GM19035 (cell line): ENCODE data around the gene ING5.
"Not testable (repeated sequence)": the region's sequence is repeated elsewhere in the genome, so short reads cannot be mapped to it uniquely, and the experiment has no call there.

Experiments
- ATAC-seq: cut with Tn5 transposase; IDR thresholded peaks from one replicate; pipeline ENCODE4 v1.9.1; 2021; ENCODE audit not compliant: unreplicated experiment

Gene ING5

GRCh38 chr2:241755777-241756176, 53.9 kb downstream of the ING5 start:
- no peak for ATAC-seq

DNA sequence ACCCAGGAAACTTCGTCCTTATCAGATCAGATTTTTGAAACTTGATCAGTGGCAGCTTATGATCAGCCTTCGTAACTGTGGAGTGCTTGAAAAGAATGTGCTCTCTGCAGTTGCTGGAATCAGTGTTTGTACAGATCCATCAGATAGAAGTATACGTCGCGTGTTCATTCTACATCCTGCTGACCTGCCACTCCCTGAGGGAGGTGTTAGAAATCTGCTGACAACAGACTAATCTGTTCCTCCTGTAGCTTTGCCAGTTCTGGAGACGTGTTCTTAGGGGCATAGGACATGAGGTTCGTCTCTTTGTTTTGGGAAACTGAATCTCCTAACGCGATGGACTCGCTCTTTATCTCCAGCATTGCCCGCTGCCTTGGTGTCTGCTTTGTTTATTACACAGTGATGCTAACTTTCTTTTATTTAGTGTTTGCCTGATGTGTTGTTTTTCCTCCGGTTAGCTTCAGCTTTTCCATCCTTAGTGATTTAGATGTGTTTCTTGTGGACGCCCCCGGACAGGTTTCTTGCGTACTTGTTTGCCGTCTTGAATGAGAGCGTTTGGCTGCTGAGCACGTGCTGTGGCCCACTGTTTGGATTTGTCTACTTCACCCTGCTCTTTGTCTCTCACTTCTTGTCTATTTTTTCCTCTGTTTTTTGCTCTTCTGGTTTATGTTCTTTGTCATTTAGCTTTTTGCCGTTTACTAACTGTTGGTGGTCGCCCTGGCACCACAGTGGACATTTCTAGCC, 57.4 kb downstream of the ING5 start:
- no peak for ATAC-seq

DNA sequence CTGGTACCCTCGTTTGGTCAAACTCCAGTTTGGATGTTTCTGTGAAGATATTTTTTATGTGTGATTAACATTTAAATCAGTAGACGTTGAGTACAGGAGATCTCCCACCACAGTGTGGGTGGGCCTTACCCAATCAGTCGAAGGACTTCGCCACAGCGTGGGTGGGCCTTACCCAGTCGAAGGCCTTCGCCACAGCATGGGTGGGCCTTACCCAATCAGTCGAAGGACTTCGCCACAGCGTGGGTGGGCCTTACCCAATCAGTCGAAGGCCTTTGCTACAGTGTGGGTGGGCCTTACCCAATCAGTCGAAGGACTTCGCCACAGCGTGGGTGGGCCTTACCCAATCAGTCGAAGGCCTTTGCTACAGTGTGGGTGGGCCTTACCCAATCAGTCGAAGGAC, 58.1 kb downstream of the ING5 start:
- not testable (repeated sequence) for ATAC-seq

DNA sequence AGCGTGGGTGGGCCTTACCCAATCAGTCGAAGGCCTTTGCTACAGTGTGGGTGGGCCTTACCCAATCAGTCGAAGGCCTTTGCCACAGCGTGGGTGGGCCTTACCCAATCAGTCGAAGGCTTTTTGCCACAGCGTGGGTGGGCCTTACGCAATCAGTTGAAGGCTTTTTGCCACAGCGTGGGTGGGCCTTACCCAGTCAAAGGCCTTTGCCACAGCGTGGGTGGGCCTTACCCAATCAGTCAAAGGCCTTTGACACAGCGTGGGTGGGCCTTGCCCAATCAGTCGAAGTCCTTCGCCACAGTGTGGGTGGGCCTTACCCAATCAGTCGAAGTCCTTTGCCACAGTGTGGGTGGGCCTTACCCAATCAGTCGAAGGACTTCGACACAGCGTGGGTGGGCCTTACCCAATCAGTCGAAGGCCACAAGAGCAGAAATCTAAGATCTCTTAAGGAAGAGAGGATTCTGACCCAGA, 58.5 kb downstream of the ING5 start:
- ATAC-seq: no peak

DNA sequence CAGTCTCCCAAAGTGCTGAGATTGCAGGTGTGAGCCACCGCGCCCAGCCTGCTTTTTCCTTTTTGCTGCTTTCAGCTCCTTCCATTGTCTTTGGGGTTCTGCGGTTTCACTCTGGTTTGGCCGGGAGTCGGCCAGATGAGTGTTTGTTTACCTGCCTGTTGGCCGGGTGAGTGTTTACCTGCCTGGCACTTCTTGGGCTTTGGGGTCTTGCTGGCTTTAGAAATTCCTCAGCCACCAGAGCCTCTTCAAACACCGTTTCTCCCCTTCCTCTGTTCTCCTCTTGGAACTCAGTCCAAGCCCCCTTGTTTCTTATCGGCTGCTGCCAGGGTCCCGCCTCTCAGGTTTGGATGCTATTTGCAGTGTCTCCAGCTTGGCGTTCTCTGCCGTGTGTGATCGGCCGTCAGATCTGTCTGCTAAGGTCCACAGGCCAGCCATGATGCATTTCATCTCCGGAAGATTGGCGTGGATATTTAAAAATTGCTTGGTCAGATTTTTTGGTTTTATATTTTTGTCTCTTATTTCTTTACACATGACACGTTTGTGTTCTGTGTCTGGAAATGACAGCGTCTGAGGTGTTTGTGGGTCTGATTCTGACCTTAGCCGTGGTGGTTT, 60.6 kb downstream of the ING5 start:
- no peak for ATAC-seq

DNA sequence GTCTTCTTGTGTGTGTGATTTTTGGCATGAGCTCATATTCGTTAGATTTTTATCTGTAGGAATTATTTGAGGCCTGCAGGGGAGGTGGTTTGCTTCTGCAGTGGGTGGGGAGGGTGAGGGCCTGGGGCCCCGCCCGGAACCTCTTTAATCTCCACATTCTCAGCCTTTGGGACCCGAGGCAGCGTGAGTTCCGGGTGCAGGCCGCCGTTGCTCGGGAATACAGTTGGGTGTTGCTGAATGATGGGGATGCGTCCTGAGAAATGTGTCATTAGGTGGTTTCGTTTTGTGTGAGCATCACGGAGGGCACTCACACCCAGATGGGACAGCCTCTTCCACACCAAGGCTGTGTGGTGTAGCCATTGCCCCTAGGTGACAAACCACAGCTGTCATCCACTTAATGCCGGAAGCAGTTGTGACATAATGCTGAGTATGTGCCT, 61.1 kb downstream of the ING5 start:
- ATAC-seq: no peak

DNA sequence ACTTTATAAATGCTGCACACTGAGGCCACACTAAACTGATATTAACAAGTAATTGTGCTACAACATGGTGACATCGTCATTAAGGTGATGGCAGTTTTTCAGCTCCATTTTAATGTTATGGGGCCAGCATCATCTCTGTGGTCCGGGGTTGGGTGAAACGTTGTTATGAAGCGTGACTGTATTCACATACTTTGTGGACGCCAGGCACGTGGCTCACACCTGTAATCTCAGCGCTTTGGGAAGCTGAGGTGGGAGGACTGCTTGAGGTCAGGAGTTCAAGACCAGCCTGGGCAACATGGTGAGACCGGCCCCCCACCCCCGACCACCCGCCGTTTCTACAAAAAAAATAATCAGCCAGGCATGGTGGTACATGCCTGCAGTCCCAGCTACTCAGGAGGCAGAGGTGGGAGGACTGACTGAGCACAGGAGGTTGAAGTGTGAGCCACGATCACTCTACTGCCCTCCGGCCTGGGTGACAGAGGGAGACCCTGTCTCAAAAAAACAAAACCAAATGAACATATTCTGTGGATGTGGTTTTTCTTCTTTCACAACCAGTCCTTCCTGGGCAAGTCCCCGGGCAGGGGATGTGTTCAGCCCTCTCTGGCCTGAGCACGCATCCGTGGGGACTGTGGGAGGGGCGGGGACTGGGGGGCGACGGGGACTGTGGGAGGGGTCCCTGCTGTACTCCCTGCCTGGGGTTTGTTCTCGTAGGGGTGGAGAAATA, 61.9 kb downstream of the ING5 start:
- no peak for ATAC-seq

DNA sequence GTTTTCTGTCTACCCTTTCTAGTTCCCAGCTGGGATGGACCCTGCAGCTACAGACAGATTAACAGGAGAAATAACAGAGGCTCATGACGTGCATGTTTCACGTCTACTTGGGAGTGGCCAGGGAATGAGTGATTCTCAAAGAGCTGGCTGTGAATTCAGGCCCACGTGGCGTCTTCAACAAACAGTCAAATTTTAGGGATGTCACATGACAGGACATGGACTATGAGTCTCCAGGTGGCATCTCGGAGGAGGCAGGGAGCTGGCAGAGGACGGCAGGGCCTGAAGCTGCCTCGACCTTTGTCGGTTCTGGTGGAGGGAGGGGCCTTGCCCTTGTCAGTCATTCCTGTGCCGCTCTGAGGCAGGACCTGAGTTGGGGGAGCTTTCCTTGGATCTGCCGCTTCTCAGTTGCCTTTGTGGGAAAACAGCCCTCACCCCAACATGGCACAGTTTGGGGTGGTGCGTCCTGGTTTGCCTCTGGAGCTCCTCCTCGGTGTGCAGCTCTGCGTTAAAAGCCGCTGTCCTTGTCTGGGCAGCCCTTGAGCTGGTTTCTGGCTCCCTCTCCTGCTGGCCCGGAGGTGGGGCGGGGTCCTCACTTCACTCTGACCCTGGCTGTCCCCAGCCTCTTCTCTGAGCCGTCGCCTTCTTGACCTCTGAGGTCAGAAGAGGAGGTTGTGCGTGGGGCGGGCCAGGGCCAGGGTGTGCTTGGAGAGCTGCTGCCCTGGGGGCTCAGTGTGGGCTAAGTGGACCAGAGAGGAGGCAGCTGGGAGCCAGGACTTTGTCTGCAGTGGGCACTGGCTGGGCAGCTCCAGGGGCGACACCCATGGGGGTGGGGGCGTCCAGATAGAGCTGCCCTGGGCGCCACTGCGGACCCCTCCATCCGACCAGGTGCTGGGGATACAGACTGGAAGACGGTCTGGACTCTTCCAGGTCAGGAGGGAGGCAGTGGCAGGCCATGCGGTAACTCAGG, 62.7 kb downstream of the ING5 start:
- no peak for ATAC-seq

DNA sequence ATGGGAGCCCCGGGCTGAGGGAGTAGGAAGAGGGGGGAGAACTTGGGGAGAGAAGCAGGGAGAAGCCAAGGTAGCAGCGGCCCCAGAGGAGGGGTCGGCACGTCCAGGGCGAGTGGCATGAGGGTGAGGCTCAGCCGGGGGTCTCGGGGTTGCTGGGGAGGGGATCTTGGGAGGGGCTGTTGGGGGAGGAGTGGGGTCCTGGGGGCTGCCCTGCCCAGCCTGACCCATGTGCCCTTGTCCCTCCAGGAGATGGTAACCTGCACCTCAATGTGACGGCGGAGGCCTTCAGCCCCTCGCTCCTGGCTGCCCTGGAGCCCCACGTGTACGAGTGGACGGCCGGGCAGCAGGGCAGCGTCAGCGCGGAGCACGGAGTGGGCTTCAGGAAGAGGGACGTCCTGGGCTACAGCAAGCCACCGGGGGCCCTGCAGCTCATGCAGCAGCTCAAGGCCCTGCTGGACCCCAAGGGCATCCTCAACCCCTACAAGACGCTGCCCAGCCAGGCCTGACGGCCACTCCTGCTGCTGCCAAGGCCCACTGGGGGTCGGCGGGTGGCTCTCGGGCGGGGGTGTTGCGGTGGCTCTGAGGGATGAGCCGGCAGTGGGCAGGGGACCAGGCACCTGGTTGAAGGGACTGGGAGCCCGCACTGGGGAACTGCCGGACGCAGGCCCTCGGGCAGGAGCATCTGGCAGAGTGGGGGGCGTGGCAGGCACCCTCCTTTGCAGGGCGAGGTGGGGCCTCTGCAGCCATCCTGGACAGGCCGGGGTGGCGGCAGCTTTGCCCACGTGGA, 65.8 kb downstream of the ING5 start:
- no peak for ATAC-seq

DNA sequence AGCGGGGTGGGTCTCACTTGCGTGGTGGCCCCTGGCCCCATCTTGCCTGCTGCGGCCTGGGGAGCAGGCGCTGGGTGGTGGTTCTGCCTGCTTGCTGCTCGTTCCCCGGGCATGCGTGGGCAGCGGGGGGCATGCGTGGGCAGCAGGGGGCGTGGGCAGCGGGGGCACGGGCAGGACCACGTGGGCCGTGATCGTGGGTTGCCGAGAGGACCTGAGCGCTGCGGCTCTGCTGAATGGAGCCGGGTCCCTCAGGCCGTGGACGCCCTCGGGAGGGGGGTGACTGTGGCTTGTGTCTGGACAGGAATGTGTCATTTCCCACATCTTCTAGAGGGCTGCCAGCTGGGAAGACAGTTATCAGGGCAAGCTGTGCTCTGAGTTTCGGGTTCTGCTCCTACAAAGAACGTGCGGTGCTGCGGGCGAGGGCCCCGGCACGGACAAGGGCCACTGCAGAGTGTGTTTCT, 66.4 kb downstream of the ING5 start:
- ATAC-seq: no peak

GRCh38 chr2:241768850-241769249, 67.0 kb downstream of the ING5 start:
- no peak for ATAC-seq

DNA sequence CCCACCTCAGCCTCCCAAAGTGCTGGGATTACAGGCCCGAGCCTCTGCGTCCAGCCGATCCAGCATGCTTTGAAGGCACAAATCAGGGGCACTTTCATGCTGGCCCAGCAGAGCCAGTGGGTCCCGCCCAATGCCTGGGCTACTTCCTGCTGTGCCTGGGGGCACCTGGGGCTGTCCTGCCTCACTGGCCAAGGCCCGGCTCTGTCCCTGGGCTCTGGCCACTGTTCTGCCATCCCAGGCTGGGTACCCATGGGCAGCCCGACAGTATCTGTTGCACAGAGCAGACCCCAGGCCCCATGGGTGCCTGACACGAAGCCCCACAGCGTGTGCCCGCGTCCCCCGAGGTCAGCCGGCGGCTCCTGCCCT, 68.0 kb downstream of the ING5 start:
- ATAC-seq: no peak

DNA sequence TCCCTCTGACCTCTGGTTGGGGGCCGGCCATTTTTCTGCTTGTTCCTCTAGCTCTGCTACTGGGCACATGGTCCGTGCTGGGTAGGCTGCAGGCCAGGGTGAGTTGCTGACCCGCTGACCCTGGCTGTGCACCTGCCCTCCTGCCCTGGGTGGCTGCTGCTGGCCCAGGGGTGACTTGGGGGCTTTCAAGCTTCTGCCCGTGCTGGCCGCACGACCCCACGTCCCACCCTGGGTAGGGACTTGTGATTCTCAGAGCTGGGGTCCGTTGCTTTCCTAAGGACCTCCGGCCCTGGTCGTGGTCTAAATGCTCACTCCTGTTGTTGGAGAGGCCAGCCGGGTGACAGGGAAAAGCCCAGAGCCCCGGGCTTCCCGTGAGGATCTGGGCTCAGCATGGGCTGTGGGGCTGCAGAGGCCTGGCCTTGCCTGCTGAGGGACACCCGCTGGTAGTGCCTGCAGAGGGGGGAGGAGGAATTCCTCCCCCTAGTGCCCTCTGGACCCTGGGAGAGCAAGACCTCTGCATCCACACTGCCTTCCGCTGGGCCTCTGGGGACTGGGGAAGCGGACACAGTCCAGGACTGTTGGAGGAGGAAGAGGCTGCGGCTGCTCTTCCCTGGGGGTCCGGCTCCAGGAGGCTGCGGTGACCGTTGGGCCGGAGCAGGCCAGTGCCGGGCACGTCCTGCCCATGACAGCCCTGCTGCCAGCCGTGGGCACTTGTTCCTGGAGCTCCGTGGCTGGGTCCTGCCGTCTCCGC, 68.5 kb downstream of the ING5 start:
- no peak for ATAC-seq

DNA sequence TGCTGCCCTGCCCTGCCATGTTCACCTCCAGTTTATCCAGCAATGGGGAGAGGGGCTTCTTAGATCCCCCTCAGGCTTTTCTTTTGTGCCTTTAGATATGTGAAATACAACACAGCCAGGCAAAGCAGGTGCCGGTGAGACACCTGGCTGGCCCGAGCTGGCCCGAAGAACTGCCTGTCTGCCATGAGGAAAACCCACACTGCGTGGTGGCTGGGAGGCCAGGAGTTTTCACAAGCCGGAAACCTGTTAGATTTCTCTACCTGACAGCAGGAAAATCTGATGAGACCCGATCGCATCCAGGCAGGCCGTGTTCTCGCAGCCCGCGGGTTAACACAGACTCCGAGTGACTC, 69.1 kb downstream of the ING5 start:
- ATAC-seq: no peak

DNA sequence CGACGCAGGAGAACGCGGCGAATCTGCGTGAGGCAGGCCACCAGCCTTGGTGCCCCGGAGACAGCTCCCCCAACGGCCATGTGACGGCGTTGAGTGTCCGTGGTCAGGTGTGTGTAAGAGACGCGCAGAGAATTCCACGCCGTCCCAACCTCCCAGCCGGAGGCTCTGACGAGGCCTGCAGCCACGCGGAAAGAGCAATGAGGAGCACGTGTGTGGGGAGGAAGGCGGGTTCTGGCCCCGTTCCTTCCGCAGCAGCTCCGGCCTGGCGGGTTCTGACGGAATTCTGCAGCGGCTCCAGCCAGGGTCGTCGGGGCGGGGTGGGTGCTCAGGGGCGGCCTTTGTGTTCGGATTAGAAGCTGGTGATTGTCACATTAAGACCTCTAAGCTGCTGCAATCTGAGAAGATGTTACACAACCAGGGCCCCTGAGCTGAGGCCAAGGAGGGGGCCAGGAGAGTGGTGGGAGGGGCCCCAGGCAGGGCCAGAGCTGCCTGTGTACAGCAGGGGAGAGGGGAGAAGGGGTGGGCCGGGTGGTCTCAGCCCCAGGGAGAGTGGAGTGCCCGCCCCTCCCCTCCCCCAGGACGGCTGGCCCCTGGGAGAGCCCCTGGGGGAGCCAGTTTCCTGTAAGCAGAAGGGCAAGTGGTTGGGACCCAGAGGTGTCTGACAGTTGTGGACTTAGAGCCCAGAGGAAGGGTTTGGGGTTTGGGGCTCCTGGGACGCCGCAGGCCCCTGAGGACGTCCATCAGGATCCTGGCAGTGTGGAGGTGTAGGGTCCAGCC, 69.6 kb downstream of the ING5 start:
- no peak for ATAC-seq

DNA sequence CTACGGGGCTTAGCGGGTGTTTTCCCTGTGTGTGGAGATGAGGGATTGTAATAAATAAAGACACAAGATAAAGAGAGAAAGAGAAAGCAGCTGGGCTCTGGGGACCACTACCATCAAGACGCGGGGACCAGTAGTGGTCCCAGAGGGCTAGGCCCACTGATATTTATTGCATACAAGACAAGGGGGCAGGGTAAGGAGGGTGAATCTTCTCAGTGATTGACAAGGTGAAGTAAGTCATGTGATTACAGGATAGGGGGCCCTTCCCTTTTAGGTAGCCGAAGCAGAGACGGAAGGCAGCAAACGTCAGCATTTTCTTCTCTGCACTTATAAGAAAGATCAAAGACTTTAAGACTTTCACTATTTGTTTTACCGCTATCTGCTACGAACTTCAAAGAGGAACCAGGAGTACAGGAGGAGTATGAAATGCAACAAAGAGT, 70.2 kb downstream of the ING5 start:
- ATAC-seq: no peak

DNA sequence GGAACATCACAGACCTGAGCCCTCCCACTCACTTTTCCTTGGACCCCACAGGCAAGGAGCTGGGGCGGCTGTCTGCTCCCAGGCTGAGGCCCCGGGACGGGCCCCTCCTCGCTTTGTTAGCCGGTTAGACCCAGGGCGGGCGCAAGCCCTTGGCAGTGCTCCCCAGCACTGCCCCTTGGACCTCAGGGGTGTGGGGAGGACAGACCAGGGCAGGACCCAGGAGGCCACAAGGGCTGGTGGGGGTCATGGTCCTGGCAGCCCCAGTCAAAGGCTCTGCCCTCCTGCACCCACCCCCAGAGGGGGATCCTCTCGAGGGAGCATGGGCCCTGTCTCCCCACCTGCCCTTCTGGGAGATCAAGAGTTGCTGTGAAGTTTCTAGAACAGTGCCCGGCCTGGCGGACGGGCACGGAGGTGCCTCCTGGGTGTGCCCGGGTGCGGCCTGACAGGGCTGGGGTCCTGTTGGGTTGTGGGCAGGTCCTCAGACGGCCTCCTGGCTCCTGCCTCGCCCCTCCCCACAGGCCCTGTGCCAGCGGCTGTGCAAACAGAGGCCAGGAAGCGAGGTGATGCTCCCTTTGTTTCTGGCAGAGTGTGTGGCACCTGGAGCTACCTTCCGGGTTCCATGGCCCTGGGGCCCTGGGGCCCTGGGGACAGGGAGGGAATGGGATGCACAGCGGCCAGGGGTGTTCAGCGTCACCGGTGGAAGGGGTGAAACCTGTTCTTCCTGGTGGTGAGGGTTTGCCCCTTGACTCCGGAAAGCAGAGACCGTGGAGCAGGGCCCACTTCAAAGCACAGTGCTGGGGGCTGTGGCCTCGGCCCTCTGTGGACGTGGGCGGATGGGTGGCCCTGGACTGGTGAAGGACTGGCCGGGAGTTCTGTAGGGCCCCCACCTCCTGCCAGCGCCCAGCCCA, 71.9 kb downstream of the ING5 start:
- no peak for ATAC-seq
